Measurements from ENCODE around the gene TNS4.

The TNS4 gene

DNA sequence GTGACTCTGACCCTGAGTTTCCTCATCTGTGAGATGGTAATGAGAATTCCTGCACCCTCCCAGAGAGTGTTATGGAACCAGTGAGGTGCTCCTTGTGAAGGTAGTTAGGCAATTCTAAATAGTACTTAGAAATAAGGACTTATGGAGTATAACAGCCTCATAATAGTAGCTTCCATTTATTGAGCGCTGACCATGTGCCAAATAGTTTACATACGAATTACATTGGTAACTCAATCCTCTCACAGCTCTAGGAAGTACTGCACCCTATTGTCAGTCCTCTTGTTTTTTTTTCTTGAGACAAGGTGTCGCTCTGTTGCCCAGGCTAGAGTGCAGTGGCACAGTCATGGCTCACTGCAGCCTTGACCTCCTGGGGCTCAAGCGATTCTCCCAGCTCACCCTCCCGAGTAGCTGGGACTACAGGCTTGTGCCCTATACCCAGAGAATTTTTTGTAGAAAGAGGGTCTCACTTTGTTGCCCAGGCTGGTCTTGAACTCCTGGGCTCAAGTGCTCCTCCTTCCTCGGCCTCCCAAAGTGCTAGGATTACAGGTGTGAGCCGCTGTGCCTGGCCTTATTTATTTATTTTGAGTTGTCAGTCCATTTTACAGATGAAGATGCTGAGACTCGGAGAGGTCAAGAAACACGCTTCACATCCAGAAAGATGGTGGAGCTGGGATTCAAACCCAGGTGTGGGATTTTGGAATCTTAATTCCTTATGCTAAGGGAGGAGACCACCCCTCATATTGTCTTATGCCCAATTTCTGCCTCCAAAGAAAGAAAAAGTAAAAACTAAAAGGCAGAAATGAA, 2.9 kb downstream of the TNS4 start:
- DNase-seq (ENCODE audit: insufficient read length, low spot score): no peak
- no peak for FAIRE-seq
- TF ChIP-seq SPI1 (IDR thresholded peaks at IDR 0.05; ENCODE audit: low read depth, low read length) (no peak), POLR2AphosphoS5 (IDR thresholded peaks at IDR 0.05; ENCODE audit: low read depth, low read length) (no peak), PAX5 (IDR thresholded peaks at IDR 0.05; ENCODE audit: insufficient read depth, low read length, severe bottlenecking) (no peak), TAF1 (IDR thresholded peaks at IDR 0.05; ENCODE audit: low read depth, low read length) (no peak), POLR2A (IDR thresholded peaks at IDR 0.05; ENCODE audit: low read depth, low read length) (no peak)

DNA sequence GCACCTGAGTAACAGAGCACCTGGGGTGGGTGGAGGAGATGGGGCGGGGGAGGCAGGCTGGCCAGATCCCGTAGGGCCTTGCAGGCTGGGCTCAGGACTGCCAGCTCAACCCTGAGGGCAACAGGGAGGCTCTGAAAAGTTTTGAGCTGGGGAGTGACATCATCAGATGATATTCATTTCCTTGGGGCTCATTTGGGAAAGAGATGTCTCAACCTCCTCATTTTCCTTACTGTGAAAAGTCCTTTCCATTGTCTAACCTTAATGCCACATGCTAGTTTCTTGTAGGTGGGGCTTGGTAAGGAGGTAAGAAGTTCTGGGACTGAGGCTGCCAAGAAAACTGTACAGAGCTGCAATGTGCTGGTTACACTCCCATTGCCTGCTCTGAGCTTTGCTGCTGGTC, 3.7 kb downstream of the TNS4 start:
- FAIRE-seq (no peak), DNase-seq (ENCODE audit: insufficient read length, low spot score) (no peak)
- TF ChIP-seq POLR2A (IDR thresholded peaks at IDR 0.05; ENCODE audit: low read depth, low read length) (no peak), POU2F2 (IDR thresholded peaks at IDR 0.05; ENCODE audit: low read depth, low read length) (no peak), POLR2AphosphoS5 (IDR thresholded peaks at IDR 0.05; ENCODE audit: low read depth, low read length) (no peak), PAX5 (IDR thresholded peaks at IDR 0.05; ENCODE audit: insufficient read depth, low read length, severe bottlenecking) (no peak), TAF1 (IDR thresholded peaks at IDR 0.05; ENCODE audit: low read depth, low read length) (no peak), SPI1 (IDR thresholded peaks at IDR 0.05; ENCODE audit: low read depth, low read length) (no peak)

DNA sequence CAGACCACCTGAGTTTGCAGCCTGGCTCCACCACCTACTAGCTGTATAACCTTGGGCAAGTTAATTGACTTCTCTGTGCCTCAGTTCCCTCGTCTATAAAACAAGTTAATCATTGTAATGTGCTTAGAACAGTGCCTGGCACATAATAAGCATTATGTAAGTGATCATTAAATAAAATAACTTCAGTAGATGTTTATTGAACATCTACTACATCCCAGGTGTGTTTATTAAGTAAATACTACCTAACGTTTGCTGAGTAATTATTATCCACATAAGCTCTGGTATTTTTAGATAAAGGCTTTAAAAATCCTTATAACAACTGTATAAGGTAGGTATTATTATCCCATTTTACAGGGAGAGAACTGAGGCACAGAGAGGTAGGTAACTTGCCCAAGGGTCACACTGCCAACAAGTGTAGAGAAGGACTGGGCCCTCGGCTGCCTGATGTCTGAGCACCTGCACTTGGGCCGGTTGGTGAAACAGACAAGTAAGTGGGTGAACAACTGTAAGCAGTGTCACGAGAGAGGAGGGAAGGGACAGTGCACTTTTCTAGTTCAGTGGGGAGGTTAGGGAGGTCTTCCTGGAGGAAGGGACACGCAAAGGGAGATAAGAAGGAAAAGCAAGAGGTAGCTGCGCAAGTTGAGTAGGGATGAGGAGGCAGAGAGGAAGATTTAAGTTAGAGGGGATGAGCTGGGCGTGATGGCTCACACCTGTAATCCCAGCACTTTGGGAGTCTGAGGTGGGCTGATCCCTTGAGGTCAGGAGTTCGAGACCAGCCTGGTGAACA, 4.6 kb downstream of the TNS4 start:
- DNase-seq (ENCODE audit: insufficient read length, low spot score) (no peak), FAIRE-seq (no peak)
- TF ChIP-seq SPI1 (IDR thresholded peaks at IDR 0.05; ENCODE audit: low read depth, low read length): no peak
- TF ChIP-seq POLR2AphosphoS5 (IDR thresholded peaks at IDR 0.05; ENCODE audit: low read depth, low read length): no peak
- TF ChIP-seq TAF1 (IDR thresholded peaks at IDR 0.05; ENCODE audit: low read depth, low read length): no peak
- no peak for TF ChIP-seq PAX5 (IDR thresholded peaks at IDR 0.05; ENCODE audit: insufficient read depth, low read length, severe bottlenecking)
- TF ChIP-seq POLR2A (IDR thresholded peaks at IDR 0.05; ENCODE audit: low read depth, low read length): no peak

DNA sequence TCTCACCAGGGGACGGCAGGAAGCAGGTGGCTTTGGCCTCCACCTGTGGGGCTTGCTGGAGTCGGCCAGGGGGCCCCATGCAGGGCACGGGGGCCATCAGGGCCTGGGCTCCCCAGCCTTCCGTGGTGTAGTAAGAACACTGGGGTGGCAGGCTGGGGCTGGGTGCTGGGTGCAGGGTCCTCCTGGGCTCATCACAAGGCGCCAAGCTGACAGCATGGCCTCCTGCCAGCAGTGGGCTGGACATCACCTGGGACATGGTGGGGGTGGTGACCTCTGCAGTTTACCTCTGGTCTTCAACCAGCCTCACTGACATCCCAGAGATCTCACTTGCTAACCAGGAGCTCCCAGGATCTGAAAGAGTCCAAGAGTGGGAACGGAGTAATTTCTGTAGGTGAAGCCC, 5.3 kb downstream of the TNS4 start:
- TF ChIP-seq SPI1 (IDR thresholded peaks at IDR 0.05; ENCODE audit: low read depth, low read length): no peak
- DNase-seq (ENCODE audit: insufficient read length, low spot score) (no peak), FAIRE-seq (no peak)

DNA sequence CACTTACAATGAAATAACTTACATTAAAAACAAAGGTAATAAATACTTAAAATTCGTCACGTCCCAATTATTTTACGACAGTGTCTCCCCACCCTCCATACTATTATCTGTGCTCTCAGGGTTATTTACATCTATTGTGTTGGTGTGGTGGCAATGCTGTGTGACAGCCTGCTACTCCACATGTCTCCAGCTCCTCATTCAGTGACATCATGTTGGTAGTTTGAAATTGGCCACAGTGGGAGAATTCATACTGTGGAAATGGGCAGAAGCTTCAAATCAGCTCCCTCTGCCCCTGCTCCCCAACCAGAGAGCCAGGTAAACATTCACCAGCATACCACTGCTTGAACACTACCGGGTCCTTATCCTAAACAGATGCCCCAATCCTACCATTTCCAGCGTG, 6.3 kb downstream of the TNS4 start:
- no peak for DNase-seq (ENCODE audit: insufficient read length, low spot score)
- no peak for FAIRE-seq
- no peak for TF ChIP-seq POLR2A (IDR thresholded peaks at IDR 0.05; ENCODE audit: low read depth, low read length)
- TF ChIP-seq TAF1 (IDR thresholded peaks at IDR 0.05; ENCODE audit: low read depth, low read length): no peak
- no peak for TF ChIP-seq POU2F2 (IDR thresholded peaks at IDR 0.05; ENCODE audit: low read depth, low read length)
- TF ChIP-seq SPI1 (IDR thresholded peaks at IDR 0.05; ENCODE audit: low read depth, low read length): no peak
- no peak for TF ChIP-seq POLR2AphosphoS5 (IDR thresholded peaks at IDR 0.05; ENCODE audit: low read depth, low read length)
- no peak for TF ChIP-seq PAX5 (IDR thresholded peaks at IDR 0.05; ENCODE audit: insufficient read depth, low read length, severe bottlenecking)

DNA sequence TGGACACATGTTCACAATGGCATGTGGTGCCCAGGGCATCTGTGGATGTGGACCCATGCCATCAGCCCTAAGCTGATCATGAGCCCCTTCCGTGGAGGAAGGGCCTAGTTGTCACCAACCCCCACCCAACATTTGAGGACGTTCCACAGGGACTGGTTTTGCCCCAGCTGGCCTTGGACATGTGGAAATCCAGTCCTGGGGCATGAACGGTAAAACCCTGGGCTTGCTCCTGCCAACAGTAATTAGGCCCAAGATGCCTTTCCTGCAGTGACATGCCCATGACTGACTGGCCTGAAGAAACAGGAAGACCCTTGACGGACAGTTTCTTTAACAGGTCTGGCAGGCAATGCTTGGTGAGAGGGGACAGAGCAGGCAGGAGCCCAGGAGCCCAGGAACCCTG, 7.7 kb downstream of the TNS4 start:
- TF ChIP-seq PAX5 (IDR thresholded peaks at IDR 0.05; ENCODE audit: insufficient read depth, low read length, severe bottlenecking) (no peak), POLR2A (IDR thresholded peaks at IDR 0.05; ENCODE audit: low read depth, low read length) (no peak), SPI1 (IDR thresholded peaks at IDR 0.05; ENCODE audit: low read depth, low read length) (no peak), TAF1 (IDR thresholded peaks at IDR 0.05; ENCODE audit: low read depth, low read length) (no peak), POU2F2 (IDR thresholded peaks at IDR 0.05; ENCODE audit: low read depth, low read length) (no peak), POLR2AphosphoS5 (IDR thresholded peaks at IDR 0.05; ENCODE audit: low read depth, low read length) (no peak)

DNA sequence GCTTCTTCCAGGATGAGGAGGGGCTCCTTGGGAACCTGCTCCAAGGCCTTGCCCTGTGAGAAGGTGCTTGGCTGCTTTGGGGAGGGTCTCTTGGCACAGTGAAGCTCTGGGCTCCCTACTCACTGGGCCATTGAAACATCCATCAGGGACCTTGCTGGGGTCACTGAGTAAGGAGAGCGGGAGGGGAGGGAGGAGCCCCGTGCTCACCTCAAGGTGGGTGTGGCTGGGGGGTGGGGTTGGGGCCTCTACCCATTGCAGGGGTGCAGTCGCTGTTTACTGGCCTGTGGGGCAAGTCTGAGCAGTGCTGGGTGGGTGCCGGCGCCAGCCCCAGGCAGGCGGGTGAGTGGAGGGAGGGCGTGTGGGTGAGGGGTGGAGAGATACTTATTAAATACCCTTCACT, 9.9 kb downstream of the TNS4 start:
- FAIRE-seq (no peak), DNase-seq (ENCODE audit: insufficient read length, low spot score) (no peak)
- TF ChIP-seq PAX5 (IDR thresholded peaks at IDR 0.05; ENCODE audit: insufficient read depth, low read length, severe bottlenecking): no peak
- no peak for TF ChIP-seq POLR2A (IDR thresholded peaks at IDR 0.05; ENCODE audit: low read depth, low read length)
- no peak for TF ChIP-seq POLR2AphosphoS5 (IDR thresholded peaks at IDR 0.05; ENCODE audit: low read depth, low read length)
- TF ChIP-seq TAF1 (IDR thresholded peaks at IDR 0.05; ENCODE audit: low read depth, low read length): no peak
- no peak for TF ChIP-seq SPI1 (IDR thresholded peaks at IDR 0.05; ENCODE audit: low read depth, low read length)
- no peak for TF ChIP-seq POU2F2 (IDR thresholded peaks at IDR 0.05; ENCODE audit: low read depth, low read length)

More for the DNA sequence above, 7.7 kb downstream of the TNS4 start:
- FAIRE-seq: no peak
- DNase-seq (ENCODE audit: insufficient read length, low spot score): no peak

DNA sequence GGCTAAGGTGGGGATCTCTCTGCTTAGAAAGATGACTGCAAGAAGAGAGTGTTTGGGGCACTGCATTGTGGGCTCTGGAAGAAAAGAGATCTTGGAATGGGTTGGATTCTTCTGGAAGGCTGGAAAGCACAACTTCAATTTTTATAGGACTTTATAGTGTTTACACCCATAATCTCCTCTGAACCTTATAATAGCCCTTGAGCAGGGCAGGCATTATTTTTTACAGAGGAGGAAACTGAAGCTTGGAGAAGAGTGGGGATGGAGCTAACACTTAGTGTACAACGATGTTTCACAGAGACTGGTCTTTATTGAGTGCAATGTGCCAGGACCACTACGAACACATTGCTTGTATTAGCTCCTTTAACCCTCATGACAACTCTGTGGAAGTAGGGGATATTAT, 10.4 kb downstream of the TNS4 start:
- no peak for FAIRE-seq
- DNase-seq (ENCODE audit: insufficient read length, low spot score): no peak
- TF ChIP-seq SPI1 (IDR thresholded peaks at IDR 0.05; ENCODE audit: low read depth, low read length): no peak
- TF ChIP-seq POLR2A (IDR thresholded peaks at IDR 0.05; ENCODE audit: low read depth, low read length): no peak
- no peak for TF ChIP-seq TAF1 (IDR thresholded peaks at IDR 0.05; ENCODE audit: low read depth, low read length)

DNA sequence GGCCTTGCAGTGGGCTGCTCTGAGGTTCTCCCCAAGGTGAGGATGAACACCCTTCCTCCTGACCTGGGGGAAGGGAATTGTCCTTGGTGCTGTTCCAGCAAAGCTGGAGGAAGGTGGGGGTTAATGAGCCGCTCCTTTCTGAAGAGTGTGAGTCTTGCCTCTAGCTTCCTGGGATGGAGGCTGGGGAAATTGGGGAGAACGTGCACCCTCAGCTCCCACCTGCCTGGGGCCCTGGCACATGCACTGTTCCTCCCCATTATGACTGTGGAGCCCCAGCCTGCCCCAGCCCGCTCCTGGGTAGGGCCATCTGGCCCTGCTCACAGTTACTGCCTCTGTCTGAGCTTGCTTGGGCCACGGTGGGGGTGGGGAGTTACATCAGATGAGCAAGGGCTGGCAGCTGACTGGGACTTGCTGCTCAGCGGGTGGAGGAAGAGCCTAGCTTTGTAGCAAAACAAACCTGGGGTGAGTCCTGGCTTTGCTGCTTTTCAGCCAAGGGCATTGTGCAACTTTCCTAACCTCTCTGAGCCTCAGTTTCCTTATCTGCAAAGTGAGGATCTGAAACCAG, 11.1 kb downstream of the TNS4 start:
- FAIRE-seq (peak; percentile 64), DNase-seq (ENCODE audit: insufficient read length, low spot score) (no peak)

More for the DNA sequence above, 11.1 kb downstream of the TNS4 start:
- no peak for TF ChIP-seq SPI1 (IDR thresholded peaks at IDR 0.05; ENCODE audit: low read depth, low read length)
- TF ChIP-seq POLR2A (IDR thresholded peaks at IDR 0.05; ENCODE audit: low read depth, low read length): no peak
- no peak for TF ChIP-seq POU2F2 (IDR thresholded peaks at IDR 0.05; ENCODE audit: low read depth, low read length)
- TF ChIP-seq POLR2AphosphoS5 (IDR thresholded peaks at IDR 0.05; ENCODE audit: low read depth, low read length): no peak
- no peak for TF ChIP-seq TAF1 (IDR thresholded peaks at IDR 0.05; ENCODE audit: low read depth, low read length)
- no peak for TF ChIP-seq PAX5 (IDR thresholded peaks at IDR 0.05; ENCODE audit: insufficient read depth, low read length, severe bottlenecking)

Measured in GM12891 (cell line).